Measurements from ENCODE around the gene SLIT3. TPM values are rescaled to one million over a fixed set of nuclear protein-coding genes. Genes with fewer than 3 reads are reported as not detected.

The SLIT3 gene
- total and polyA plus RNA-seq, 10 of the 15 experiments (the other 5 are each of a cell fraction or from before 2014, with no cell fraction given) = 0.05 TPM; not detected in 9

DNA sequence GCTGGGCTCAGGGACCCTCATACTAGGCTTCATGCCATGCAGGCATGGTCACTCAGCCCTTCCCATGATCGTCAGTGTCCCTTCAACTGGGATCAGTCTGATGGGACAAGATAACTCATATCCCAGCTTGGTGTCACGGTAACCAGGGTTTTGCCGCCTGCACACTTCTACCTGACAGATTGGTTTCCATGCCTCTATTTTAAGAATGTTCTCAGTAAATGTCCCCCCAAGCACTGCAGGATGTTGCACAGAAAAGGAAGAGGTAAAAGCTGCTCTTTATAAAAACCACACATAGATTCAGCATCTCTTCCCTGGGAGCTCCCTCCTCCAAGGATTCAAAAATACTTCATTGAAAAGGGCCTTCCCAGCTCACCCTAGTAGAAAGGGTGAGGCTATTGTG lies 56.1 kb downstream of the SLIT3 start:
- WGBS (ENCODE audit: insufficient coverage, insufficient replicate concordance, low lambda C conversion rate, missing lambda C conversion rate) = 44% methylated on average over 3 of the region's 3 CpGs
- H2AFZ ChIP-seq (ENCODE audit: control insufficient read depth, low read depth, low read length) = no peak overlapping the region
- no peaks in the 10 kb centered on the region for H3K9me3 ChIP-seq (replicated peaks; ENCODE audit: control insufficient read depth, insufficient read depth, low read length)
- H3K79me2 ChIP-seq (ENCODE audit: control insufficient read depth, insufficient read depth, low read length) = no peaks in the 10 kb centered on the region
- H3K27ac ChIP-seq (ENCODE audit: control insufficient read depth, insufficient read depth) = no peak overlapping the region
- peaks cover 0 to 3% of the 10 kb centered on the region in 2 experiments; a peak in 3 of 4 replicates for H3K27me3 ChIP-seq (replicated peaks in 1 of 2; ENCODE audit: control insufficient read depth in 2 of 2, insufficient read depth in 2 of 2, low read length in 1 of 2)
- FAIRE-seq (no peak), DNase-seq (ENCODE audit: low read depth, low spot score) (no peak), ATAC-seq (no peak)
- TF ChIP-seq RAD51 (IDR thresholded peaks at IDR 0.05) = no peak
- TF ChIP-seq YY1 (IDR thresholded peaks at IDR 0.05; ENCODE audit: low read depth, low read length) = no peak
- TF ChIP-seq, protein P1, sequence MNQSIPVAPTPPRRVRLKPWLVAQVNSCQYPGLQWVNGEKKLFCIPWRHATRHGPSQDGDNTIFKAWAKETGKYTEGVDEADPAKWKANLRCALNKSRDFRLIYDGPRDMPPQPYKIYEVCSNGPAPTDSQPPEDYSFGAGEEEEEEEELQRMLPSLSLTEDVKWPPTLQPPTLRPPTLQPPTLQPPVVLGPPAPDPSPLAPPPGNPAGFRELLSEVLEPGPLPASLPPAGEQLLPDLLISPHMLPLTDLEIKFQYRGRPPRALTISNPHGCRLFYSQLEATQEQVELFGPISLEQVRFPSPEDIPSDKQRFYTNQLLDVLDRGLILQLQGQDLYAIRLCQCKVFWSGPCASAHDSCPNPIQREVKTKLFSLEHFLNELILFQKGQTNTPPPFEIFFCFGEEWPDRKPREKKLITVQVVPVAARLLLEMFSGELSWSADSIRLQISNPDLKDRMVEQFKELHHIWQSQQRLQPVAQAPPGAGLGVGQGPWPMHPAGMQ (IDR thresholded peaks at IDR 0.05; ENCODE audit: borderline replicate concordance) = no peak
- POLR2A ChIA-PET = no interaction called here
- H3K4me1 ChIP-seq (ENCODE audit: control insufficient read depth, insufficient read depth, low read length) = no peaks in the 10 kb centered on the region
- in situ Hi-C loops (cut with MboI) = no loop called here
- RAD21 ChIA-PET (ENCODE audit: unreplicated experiment) = no interaction called here
- no peaks in the 10 kb centered on the region for H3K36me3 ChIP-seq (ENCODE audit: control insufficient read depth in 2 of 2, insufficient read depth in 2 of 2, low read length in 1 of 2)
- no peaks in the 10 kb centered on the region for H4K20me1 ChIP-seq (ENCODE audit: control insufficient read depth, insufficient read depth)
- H3K9ac ChIP-seq (ENCODE audit: control insufficient read depth, insufficient read depth, low read length) = no peak overlapping the region
- intact Hi-C loops (cut with micrococcal nuclease; ENCODE audit: unreplicated experiment) = no loop called here
- CTCF ChIA-PET = no interaction called here
- no peak overlapping the region for H3K4me2 ChIP-seq (ENCODE audit: control insufficient read depth, insufficient read depth)
- no TSS peak for BruUV-seq (replicated peaks)
- SMC1A ChIA-PET (ENCODE audit: uncharacterized antibody, unreplicated experiment) = no interaction called here
- no peak overlapping the region for H3K4me3 ChIP-seq

DNA sequence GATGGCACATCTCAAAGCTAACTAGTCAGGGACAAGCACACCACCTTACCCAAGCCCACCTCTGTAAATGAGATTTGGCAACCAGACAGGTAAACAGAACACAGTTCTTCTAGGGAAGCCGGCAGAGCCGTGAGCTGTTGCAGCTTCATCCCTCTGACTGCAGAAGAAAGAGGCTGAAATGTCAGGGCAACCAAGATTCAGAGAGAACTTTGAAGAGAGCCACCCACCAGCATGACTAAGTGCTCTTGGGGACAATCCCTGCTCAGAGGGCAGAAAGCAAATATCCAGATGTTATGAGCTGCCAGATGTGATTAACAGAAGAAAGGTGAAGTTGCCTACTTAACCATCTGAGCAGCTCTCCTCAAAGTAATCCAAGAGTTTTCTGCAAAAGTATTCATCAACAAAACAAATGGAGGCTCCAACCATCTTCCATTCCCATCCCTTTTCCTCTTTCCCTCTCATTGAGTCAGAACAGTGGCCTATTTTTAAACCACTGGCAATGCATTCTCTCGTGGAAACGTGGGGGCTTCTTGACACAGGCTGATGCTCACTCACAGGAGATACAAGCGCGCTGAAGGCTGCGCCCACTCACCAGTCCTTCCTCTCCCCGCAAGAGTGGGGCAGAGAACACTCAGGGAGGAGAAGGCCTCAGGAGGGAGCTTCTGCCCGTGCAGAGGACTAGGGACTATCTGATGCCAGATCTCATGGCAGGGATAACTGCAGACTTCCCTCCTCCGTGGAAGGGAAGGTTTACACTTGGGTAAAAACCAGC lies 57.1 kb downstream of the SLIT3 start:
- DNase-seq (ENCODE audit: low read depth, low spot score) (no peak), ATAC-seq (no peak), FAIRE-seq (no peak)
- Histone ChIP-seq H2AFZ (ENCODE audit: control insufficient read depth, low read depth, low read length) (no peak overlapping the region), H4K20me1 (ENCODE audit: control insufficient read depth, insufficient read depth) (no peaks in the 10 kb centered on the region), H3K9me3 (replicated peaks; ENCODE audit: control insufficient read depth, insufficient read depth, low read length) (no peaks in the 10 kb centered on the region), H3K79me2 (ENCODE audit: control insufficient read depth, insufficient read depth, low read length) (no peaks in the 10 kb centered on the region), H3K27me3 (replicated peaks in 1 of 2; ENCODE audit: control insufficient read depth in 2 of 2, insufficient read depth in 2 of 2, low read length in 1 of 2) (peaks cover 0 to 3% of the 10 kb centered on the region in 2 experiments; a peak in 3 of 4 replicates), H3K4me1 (ENCODE audit: control insufficient read depth, insufficient read depth, low read length) (no peaks in the 10 kb centered on the region), H3K36me3 (ENCODE audit: control insufficient read depth in 2 of 2, insufficient read depth in 2 of 2, low read length in 1 of 2) (no peaks in the 10 kb centered on the region), H3K27ac (ENCODE audit: control insufficient read depth, insufficient read depth) (no peak overlapping the region), H3K4me3 (no peak overlapping the region), H3K9ac (ENCODE audit: control insufficient read depth, insufficient read depth, low read length) (no peak overlapping the region), H3K4me2 (ENCODE audit: control insufficient read depth, insufficient read depth) (no peak overlapping the region)
- ChIA-PET SMC1A (ENCODE audit: uncharacterized antibody, unreplicated experiment) (no interaction called here), CTCF (no interaction called here), POLR2A (interaction anchor here (0.6 kb wide), 1 partner anchor 340 kb away, joined by 3 read pairs; the partner anchor contains the start of gene SPDL1), RAD21 (ENCODE audit: unreplicated experiment) (no interaction called here)
- 46% methylated on average over 10 of the region's 10 CpGs for WGBS (ENCODE audit: insufficient coverage, insufficient replicate concordance, low lambda C conversion rate, missing lambda C conversion rate)
- in situ Hi-C loops (cut with MboI) = no loop called here
- BruUV-seq (replicated peaks) = no TSS peak
- intact Hi-C loops (cut with micrococcal nuclease; ENCODE audit: unreplicated experiment) = no loop called here
- TF ChIP-seq, protein P2, sequence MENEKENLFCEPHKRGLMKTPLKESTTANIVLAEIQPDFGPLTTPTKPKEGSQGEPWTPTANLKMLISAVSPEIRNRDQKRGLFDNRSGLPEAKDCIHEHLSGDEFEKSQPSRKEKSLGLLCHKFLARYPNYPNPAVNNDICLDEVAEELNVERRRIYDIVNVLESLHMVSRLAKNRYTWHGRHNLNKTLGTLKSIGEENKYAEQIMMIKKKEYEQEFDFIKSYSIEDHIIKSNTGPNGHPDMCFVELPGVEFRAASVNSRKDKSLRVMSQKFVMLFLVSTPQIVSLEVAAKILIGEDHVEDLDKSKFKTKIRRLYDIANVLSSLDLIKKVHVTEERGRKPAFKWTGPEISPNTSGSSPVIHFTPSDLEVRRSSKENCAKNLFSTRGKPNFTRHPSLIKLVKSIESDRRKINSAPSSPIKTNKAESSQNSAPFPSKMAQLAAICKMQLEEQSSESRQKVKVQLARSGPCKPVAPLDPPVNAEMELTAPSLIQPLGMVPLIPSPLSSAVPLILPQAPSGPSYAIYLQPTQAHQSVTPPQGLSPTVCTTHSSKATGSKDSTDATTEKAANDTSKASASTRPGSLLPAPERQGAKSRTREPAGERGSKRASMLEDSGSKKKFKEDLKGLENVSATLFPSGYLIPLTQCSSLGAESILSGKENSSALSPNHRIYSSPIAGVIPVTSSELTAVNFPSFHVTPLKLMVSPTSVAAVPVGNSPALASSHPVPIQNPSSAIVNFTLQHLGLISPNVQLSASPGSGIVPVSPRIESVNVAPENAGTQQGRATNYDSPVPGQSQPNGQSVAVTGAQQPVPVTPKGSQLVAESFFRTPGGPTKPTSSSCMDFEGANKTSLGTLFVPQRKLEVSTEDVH (IDR thresholded peaks at IDR 0.05; ENCODE audit: low read depth, partially characterized antibody) = no peak
- TF ChIP-seq CEBPB (IDR thresholded peaks at IDR 0.05; ENCODE audit: borderline replicate concordance in 1 of 2, low read depth in 2 of 2, low read length in 2 of 2) (no peak), ZZZ3 (IDR thresholded peaks at IDR 0.05; ENCODE audit: control insufficient read depth, insufficient read length, low read depth) (no peak), RAD51 (IDR thresholded peaks at IDR 0.05) (no peak)
- TF ChIP-seq, protein P3, sequence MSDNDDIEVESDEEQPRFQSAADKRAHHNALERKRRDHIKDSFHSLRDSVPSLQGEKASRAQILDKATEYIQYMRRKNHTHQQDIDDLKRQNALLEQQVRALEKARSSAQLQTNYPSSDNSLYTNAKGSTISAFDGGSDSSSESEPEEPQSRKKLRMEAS (IDR thresholded peaks at IDR 0.05; ENCODE audit: low read depth, low read length) = no peak
